ENCODE measurements around the gene COMMD3. TPM values are rescaled to one million over a fixed set of nuclear protein-coding genes. Genes with fewer than 3 reads are reported as not detected.
"Not testable (repeated sequence)": the region's sequence is repeated elsewhere in the genome, so short reads cannot be mapped to it uniquely, and the experiment has no call there.

COMMD3 gene
- total RNA-seq, 1 donor from 2014 or later = 92.4 TPM

GRCh38 chr10:22309180-22310000 lies 6.8 kb upstream of the COMMD3 start:
- Histone ChIP-seq H3K36me3 (ENCODE audit: control insufficient read depth, insufficient read depth, low read length) (no peaks in the 10 kb centered on the region), H3K4me3 (ENCODE audit: low read depth, low read length) (no peak overlapping the region), H3K27me3 (ENCODE audit: control insufficient read depth, insufficient read depth, low read length) (no peaks in the 10 kb centered on the region)
- no peak for TF ChIP-seq CTCF (IDR thresholded peaks at IDR 0.05; ENCODE audit: insufficient read depth, low read length, poor library complexity, severe bottlenecking)
- no peak for DNase-seq (ENCODE audit: low read depth)

- H3K27me3 ChIP-seq (ENCODE audit: control insufficient read depth, insufficient read depth, low read length); H3K4me3 ChIP-seq (ENCODE audit: low read depth, low read length); DNase-seq (ENCODE audit: low read depth); H3K36me3 ChIP-seq (ENCODE audit: control insufficient read depth, insufficient read depth, low read length): not testable (repeated sequence)
Measured at GRCh38 chr10:22310012-22310411, 6.2 kb upstream of the COMMD3 start.

- Histone ChIP-seq H3K4me3 (ENCODE audit: low read depth, low read length) (no peak overlapping the region), H3K27me3 (ENCODE audit: control insufficient read depth, insufficient read depth, low read length) (no peaks in the 10 kb centered on the region), H3K36me3 (ENCODE audit: control insufficient read depth, insufficient read depth, low read length) (no peaks in the 10 kb centered on the region)
- TF ChIP-seq CTCF (IDR thresholded peaks at IDR 0.05; ENCODE audit: insufficient read depth, low read length, poor library complexity, severe bottlenecking) = no peak
- no peak for DNase-seq (ENCODE audit: low read depth)
Measured at GRCh38 chr10:22310928-22311327, 5.3 kb upstream of the COMMD3 start.

GRCh38 chr10:22314852-22315251 lies 1.3 kb upstream of the COMMD3 start:
- no peak for TF ChIP-seq CTCF (IDR thresholded peaks at IDR 0.05; ENCODE audit: insufficient read depth, low read length, poor library complexity, severe bottlenecking)
- Histone ChIP-seq H3K36me3 (ENCODE audit: control insufficient read depth, insufficient read depth, low read length) (no peaks in the 10 kb centered on the region), H3K4me3 (ENCODE audit: low read depth, low read length) (no peak overlapping the region), H3K27me3 (ENCODE audit: control insufficient read depth, insufficient read depth, low read length) (no peaks in the 10 kb centered on the region)
- DNase-seq (ENCODE audit: low read depth) = no peak

- Histone ChIP-seq H3K36me3 (ENCODE audit: control insufficient read depth, insufficient read depth, low read length) (no peaks in the 10 kb centered on the region), H3K27me3 (ENCODE audit: control insufficient read depth, insufficient read depth, low read length) (no peaks in the 10 kb centered on the region), H3K4me3 (ENCODE audit: low read depth, low read length) (peak overlapping the region; percentile 73)
- DNase-seq (ENCODE audit: low read depth) = no peak
- TF ChIP-seq CTCF (IDR thresholded peaks at IDR 0.05; ENCODE audit: insufficient read depth, low read length, poor library complexity, severe bottlenecking) = no peak
Measured at GRCh38 chr10:22315455-22316285, 518 bp upstream of the COMMD3 start.

- peaks cover 4% of the 10 kb centered on the region for H3K27me3 ChIP-seq (ENCODE audit: control insufficient read depth, insufficient read depth, low read length)
- TF ChIP-seq CTCF (IDR thresholded peaks at IDR 0.05; ENCODE audit: insufficient read depth, low read length, poor library complexity, severe bottlenecking) = no peak
- no peak for DNase-seq (ENCODE audit: low read depth)
- H3K36me3 ChIP-seq (ENCODE audit: control insufficient read depth, insufficient read depth, low read length) = no peaks in the 10 kb centered on the region
- peak overlapping the region; percentile 73 for H3K4me3 ChIP-seq (ENCODE audit: low read depth, low read length)
Measured at GRCh38 chr10:22317076-22317370, 835 bp downstream of the COMMD3 start.

Measured in kidney epithelial cell (primary cell).